GM08714 (cell line): ENCODE data around the gene VAV2.
"Not testable (repeated sequence)": the region's sequence is repeated elsewhere in the genome, so short reads cannot be mapped to it uniquely, and the experiment has no call there.

Experiments used
- H3K4me3 ChIP-seq: fragments of 200-500 bp; sonication (Bioruptor generic); 2 replicates; pipeline ENCODE4 v1.5.1; 2014; ENCODE audit warnings: mild to moderate bottlenecking, low read length, inconsistent platforms
- ZNF274 ChIP-seq: IDR thresholded peaks from 2 replicates; pipeline ENCODE4 v1.6.1; 2012; ENCODE audit warnings: mild to moderate bottlenecking, low read depth, low read length

The VAV2 gene

GRCh38 chr9:133996531-133997520, 4.7 kb upstream of the VAV2 start:
- no peak for TF ChIP-seq ZNF274
- no peak overlapping the region for H3K4me3 ChIP-seq

GRCh38 chr9:133995012-133995896, 3.1 kb upstream of the VAV2 start:
- no peak overlapping the region for H3K4me3 ChIP-seq
- no peak for TF ChIP-seq ZNF274

GRCh38 chr9:133994353-133995011, 2.4 kb upstream of the VAV2 start:
- no peak overlapping the region for H3K4me3 ChIP-seq
- no peak for TF ChIP-seq ZNF274

- H3K4me3 ChIP-seq = peak overlapping the region; percentile 68; the same call in 1 of the 2 replicates
- no peak for TF ChIP-seq ZNF274
Measured at GRCh38 chr9:133993635-133994253, 1.6 kb upstream of the VAV2 start.

GRCh38 chr9:133992780-133993634, 883 bp upstream of the VAV2 start:
- peak overlapping the region; percentile 90 for H3K4me3 ChIP-seq
- TF ChIP-seq ZNF274 = no peak

- no peak for TF ChIP-seq ZNF274
- peak overlapping the region; percentile 90 for H3K4me3 ChIP-seq
Measured at GRCh38 chr9:133991214-133991921, 756 bp downstream of the VAV2 start.

GRCh38 chr9:133990366-133991213, 1.5 kb downstream of the VAV2 start:
- no peak for TF ChIP-seq ZNF274
- peak overlapping the region; percentile 90; the same call in 1 of the 2 replicates for H3K4me3 ChIP-seq

GRCh38 chr9:133989625-133990365, 2.3 kb downstream of the VAV2 start:
- TF ChIP-seq ZNF274 = no peak
- peak overlapping the region; percentile 90; the same call in 1 of the 2 replicates for H3K4me3 ChIP-seq

- H3K4me3 ChIP-seq = not testable (repeated sequence)
Measured at GRCh38 chr9:133988771-133989170, 3.4 kb downstream of the VAV2 start.

- H3K4me3 ChIP-seq = no peak overlapping the region
- no peak for TF ChIP-seq ZNF274
Measured at GRCh38 chr9:133987946-133988665, 4.0 kb downstream of the VAV2 start.

GRCh38 chr9:133987446-133987788, 4.7 kb downstream of the VAV2 start:
- no peak overlapping the region for H3K4me3 ChIP-seq

More at GRCh38 chr9:133987446-133987788, 4.7 kb downstream of the VAV2 start:
- TF ChIP-seq ZNF274 = no peak
